Mesenchymal stem cell (in vitro differentiated cells and primary cell): ENCODE data around the gene PARVB.
A peak's percentile ranks its signal among the peaks of the same experiment; 100 is the strongest.

Experiments used
- DNase-seq: peaks from one replicate; pipeline ENCODE4 v3.0.0-alpha.2; 2013
- H2AFZ ChIP-seq: one replicate; pipeline ENCODE4 v1.6.1; 2013; ENCODE audit warnings: low read depth, mild to moderate bottlenecking, control low read depth, inconsistent platforms, low read length, moderate library complexity
- H2AK5ac ChIP-seq: 2 replicates; pipeline ENCODE4 v1.6.1; 2013; ENCODE audit warnings: low read length, moderate library complexity, mild to moderate bottlenecking, inconsistent platforms; ENCODE audit not compliant: severe bottlenecking
- H2BK120ac ChIP-seq: one replicate; pipeline ENCODE4 v1.6.1; 2013; ENCODE audit warnings: low read depth, mild to moderate bottlenecking, inconsistent platforms, low read length, moderate library complexity
- H2BK12ac ChIP-seq, 2 experiments: one replicate each; pipeline ENCODE4 v1.6.1; 2013; ENCODE audit warnings: inconsistent platforms in 2 of 2, low read length in 2 of 2, mild to moderate bottlenecking in 2 of 2, moderate library complexity in 2 of 2, control low read depth in 1 of 2
- H2BK15ac ChIP-seq: one replicate; pipeline ENCODE4 v1.6.1; 2013; ENCODE audit warnings: mild to moderate bottlenecking, low read depth, inconsistent platforms; ENCODE audit not compliant: poor library complexity, severe bottlenecking
- H2BK5ac ChIP-seq: 2 replicates; pipeline ENCODE4 v1.6.1; 2013; ENCODE audit warnings: low read depth, mild to moderate bottlenecking, low read length, control low read depth, inconsistent platforms; ENCODE audit not compliant: poor library complexity, severe bottlenecking
- H3K14ac ChIP-seq, 2 experiments: one replicate each; pipeline ENCODE4 v1.6.1; 2013; ENCODE audit warnings: inconsistent platforms in 2 of 2, low read length in 2 of 2, control low read depth in 1 of 2, mild to moderate bottlenecking in 1 of 2, moderate library complexity in 1 of 2
- H3K18ac ChIP-seq, 2 experiments: one replicate each; pipeline ENCODE4 v1.6.1; 2013; ENCODE audit warnings: inconsistent platforms in 2 of 2, low read length in 2 of 2, control low read depth in 1 of 2, low read depth in 1 of 2, mild to moderate bottlenecking in 1 of 2
- H3K23ac ChIP-seq, 2 experiments: one replicate each; pipeline ENCODE4 v1.6.1; 2013; ENCODE audit warnings: inconsistent platforms in 2 of 2, low read length in 2 of 2, mild to moderate bottlenecking in 2 of 2, moderate library complexity in 2 of 2, control low read depth in 1 of 2
- H3K27ac ChIP-seq: 2 replicates; pipeline ENCODE4 v1.5.1; 2013; ENCODE audit warnings: mild to moderate bottlenecking, moderate library complexity, low read length, control low read depth, inconsistent platforms; ENCODE audit not compliant: poor library complexity, severe bottlenecking
- H3K27me3 ChIP-seq, 2 experiments: 2 replicates each; pipeline versions ENCODE4 v1.6.1 to v1.7.0; 2013; ENCODE audit warnings: low read length in 2 of 2, mild to moderate bottlenecking in 2 of 2, moderate library complexity in 2 of 2, control low read depth in 1 of 2, inconsistent platforms in 1 of 2; ENCODE audit not compliant: control insufficient read depth in 1 of 2, insufficient read depth in 1 of 2
- H3K36me3 ChIP-seq, 2 experiments: 2 replicates each; pipeline versions ENCODE4 v1.6.1 to v1.7.0; 2013; ENCODE audit warnings: low read length in 2 of 2, control low read depth in 1 of 2, inconsistent platforms in 1 of 2, low read depth in 1 of 2, mild to moderate bottlenecking in 1 of 2; ENCODE audit not compliant: insufficient read depth in 2 of 2, control insufficient read depth in 1 of 2
- H3K4ac ChIP-seq, 2 experiments: one replicate each; pipeline ENCODE4 v1.6.1; 2013; ENCODE audit warnings: inconsistent platforms in 2 of 2, low read length in 2 of 2, mild to moderate bottlenecking in 2 of 2, moderate library complexity in 2 of 2, control low read depth in 1 of 2, low read depth in 1 of 2
- H3K4me1 ChIP-seq: 2 replicates; pipeline ENCODE4 v1.6.1; 2013; ENCODE audit warnings: low read depth, low read length, control low read depth; ENCODE audit not compliant: control insufficient read depth, insufficient read depth
- H3K4me2 ChIP-seq: 2 replicates; pipeline ENCODE4 v1.6.1; 2013; ENCODE audit warnings: low read length, mild to moderate bottlenecking, inconsistent platforms; ENCODE audit not compliant: poor library complexity, severe bottlenecking
- H3K4me3 ChIP-seq, 2 experiments: 2 replicates each; pipeline versions ENCODE4 v1.5.1 to v1.7.0; 2013; ENCODE audit warnings: low read length in 2 of 2, mild to moderate bottlenecking in 2 of 2, control low read depth in 1 of 2, low read depth in 1 of 2; ENCODE audit not compliant: insufficient read depth in 1 of 2
- H3K79me1 ChIP-seq: replicated peaks from 2 replicates; pipeline ENCODE4 v1.6.1; 2013; ENCODE audit warnings: mild to moderate bottlenecking, control low read depth, low read length, inconsistent platforms; ENCODE audit not compliant: poor library complexity, severe bottlenecking
- H3K9ac ChIP-seq: 2 replicates; pipeline ENCODE4 v1.7.0; 2013; ENCODE audit warnings: mild to moderate bottlenecking, low read length, moderate library complexity
- H3K9me3 ChIP-seq: 2 replicates; pipeline ENCODE4 v1.7.0; 2013; ENCODE audit warnings: mild to moderate bottlenecking, low read length; ENCODE audit not compliant: control insufficient read depth
- H4K8ac ChIP-seq: one replicate; pipeline ENCODE4 v1.6.1; 2013; ENCODE audit warnings: inconsistent platforms, mild to moderate bottlenecking, low read length, moderate library complexity
- H4K91ac ChIP-seq: one replicate; pipeline ENCODE4 v1.6.1; 2013; ENCODE audit warnings: mild to moderate bottlenecking, low read length, inconsistent platforms
- WGBS: methylation state at CpG from one replicate; pipeline ENCODE4 v1.1.7; 2013; ENCODE audit warnings: mixed read lengths; 5-methylcytosine and 5-hydroxymethylcytosine counted together

The PARVB gene

DNA sequence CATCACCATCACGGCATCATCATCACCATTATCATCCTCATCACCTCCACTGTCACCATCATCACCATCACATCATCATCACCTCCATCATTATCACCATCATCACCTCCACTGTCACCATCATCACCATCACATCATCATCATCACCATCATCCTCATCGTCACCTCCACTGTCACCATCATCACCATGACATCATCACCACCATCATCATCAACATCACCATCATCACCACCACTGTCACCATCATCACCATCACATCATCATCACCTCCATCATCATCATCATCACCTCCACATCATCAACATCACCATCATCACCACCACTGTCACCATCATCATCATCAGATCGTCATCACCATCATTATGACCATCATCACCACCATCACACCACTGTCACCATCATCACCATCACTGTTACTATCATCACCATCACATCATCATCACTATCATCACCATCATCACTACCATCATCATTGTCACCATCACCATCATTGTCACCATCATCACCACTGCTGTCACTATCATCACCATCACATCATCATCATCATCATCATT lies 189.5 kb downstream of the PARVB start:
- no peak overlapping the region for H3K27ac ChIP-seq
- peaks cover 26% of the 10 kb centered on the region for H3K9me3 ChIP-seq
- H3K23ac ChIP-seq, result no peak overlapping the region
- H3K4me3 ChIP-seq, result no peak overlapping the region
- no peak overlapping the region for H3K4me2 ChIP-seq
- H4K91ac ChIP-seq, result no peak overlapping the region
- 79% methylated on average over 3 of the region's 3 CpGs for WGBS
- H3K9ac ChIP-seq, result no peak overlapping the region
- no peak for DNase-seq
- H2BK15ac ChIP-seq, result no peak overlapping the region
- H2BK12ac ChIP-seq, result no peak overlapping the region
- no peak overlapping the region for H2AK5ac ChIP-seq
- no peaks in the 10 kb centered on the region for H3K36me3 ChIP-seq
- H3K14ac ChIP-seq, result no peak overlapping the region
- H2BK5ac ChIP-seq, result no peak overlapping the region
- H3K79me1 ChIP-seq, result no peaks in the 10 kb centered on the region
- no peak overlapping the region for H3K4ac ChIP-seq
- no peaks in the 10 kb centered on the region for H3K4me1 ChIP-seq
- no peak overlapping the region for H2BK120ac ChIP-seq
- H2AFZ ChIP-seq, result no peak overlapping the region
- no peak overlapping the region for H4K8ac ChIP-seq
- peaks cover 12 to 27% of the 10 kb centered on the region in 2 experiments for H3K27me3 ChIP-seq
- no peak overlapping the region for H3K18ac ChIP-seq

GRCh38 chr22:44214187-44214586 lies 190.1 kb downstream of the PARVB start:
- Histone ChIP-seq H2AFZ (no peak overlapping the region), H3K23ac (no peak overlapping the region), H2AK5ac (no peak overlapping the region), H3K4me1 (no peaks in the 10 kb centered on the region), H3K9ac (no peak overlapping the region), H4K91ac (no peak overlapping the region), H2BK15ac (no peak overlapping the region), H2BK12ac (no peak overlapping the region), H3K18ac (no peak overlapping the region), H3K14ac (no peak overlapping the region), H3K9me3 (peaks cover 21% of the 10 kb centered on the region), H3K4ac (no peak overlapping the region), H2BK120ac (no peak overlapping the region), H4K8ac (no peak overlapping the region), H3K4me3 (no peak overlapping the region), H3K79me1 (no peaks in the 10 kb centered on the region), H3K4me2 (no peak overlapping the region), H3K36me3 (no peaks in the 10 kb centered on the region), H3K27ac (no peak overlapping the region), H2BK5ac (no peak overlapping the region), H3K27me3 (peaks cover 12 to 31% of the 10 kb centered on the region in 2 experiments)
- WGBS, result 80% methylated on average over 3 of the region's 3 CpGs
- DNase-seq, result no peak

- no peak overlapping the region for H2BK12ac ChIP-seq
- H2BK120ac ChIP-seq, result no peak overlapping the region
- H2AK5ac ChIP-seq, result no peak overlapping the region
- no peak overlapping the region for H3K14ac ChIP-seq
- no peak overlapping the region for H3K23ac ChIP-seq
- no peak overlapping the region for H3K9ac ChIP-seq
- no peak overlapping the region for H2BK5ac ChIP-seq
- peaks cover 12 to 36% of the 10 kb centered on the region in 2 experiments for H3K27me3 ChIP-seq
- DNase-seq, result no peak
- 57% methylated on average over 6 of the region's 6 CpGs for WGBS
- H4K91ac ChIP-seq, result no peak overlapping the region
- no peaks in the 10 kb centered on the region for H3K4me1 ChIP-seq
- H3K79me1 ChIP-seq, result no peaks in the 10 kb centered on the region
- H3K18ac ChIP-seq, result no peak overlapping the region
- no peaks in the 10 kb centered on the region for H3K36me3 ChIP-seq
- H3K4ac ChIP-seq, result no peak overlapping the region
- H2BK15ac ChIP-seq, result no peak overlapping the region
- H3K4me3 ChIP-seq, result peak overlapping the region in 1 of 2 experiments; percentile 40
- no peak overlapping the region for H3K4me2 ChIP-seq
- peaks cover 15% of the 10 kb centered on the region for H3K9me3 ChIP-seq
- no peak overlapping the region for H3K27ac ChIP-seq
- H2AFZ ChIP-seq, result no peak overlapping the region
- no peak overlapping the region for H4K8ac ChIP-seq
Observed at GRCh38 chr22:44214764-44215163, 190.7 kb downstream of the PARVB start.

- H2AK5ac ChIP-seq, result no peak overlapping the region
- H3K36me3 ChIP-seq, result no peaks in the 10 kb centered on the region
- no peak overlapping the region for H4K8ac ChIP-seq
- H3K23ac ChIP-seq, result no peak overlapping the region
- no peaks in the 10 kb centered on the region for H3K4me1 ChIP-seq
- H4K91ac ChIP-seq, result no peak overlapping the region
- no peak overlapping the region for H2BK12ac ChIP-seq
- no peak for DNase-seq
- no peak overlapping the region for H2AFZ ChIP-seq
- peaks cover 12 to 38% of the 10 kb centered on the region in 2 experiments for H3K27me3 ChIP-seq
- no peak overlapping the region for H3K18ac ChIP-seq
- no peaks in the 10 kb centered on the region for H3K79me1 ChIP-seq
- no peak overlapping the region for H2BK15ac ChIP-seq
- no peak overlapping the region for H3K14ac ChIP-seq
- H3K4me2 ChIP-seq, result no peak overlapping the region
- peaks cover 11% of the 10 kb centered on the region for H3K9me3 ChIP-seq
- WGBS, result 92% methylated on average over 3 of the region's 4 CpGs
- H3K27ac ChIP-seq, result no peak overlapping the region
- H3K4ac ChIP-seq, result no peak overlapping the region
- H2BK5ac ChIP-seq, result no peak overlapping the region
- H3K9ac ChIP-seq, result no peak overlapping the region
- no peak overlapping the region for H3K4me3 ChIP-seq
- H2BK120ac ChIP-seq, result no peak overlapping the region
Observed at GRCh38 chr22:44215287-44215686, 191.2 kb downstream of the PARVB start.
